GM18526 (cell line): ENCODE data around the gene RAPGEF6.

Experiments
- POLR2A ChIP-seq: IDR thresholded peaks from 3 replicates; pipeline ENCODE4 v1.6.1; 2011; ENCODE audit not compliant: insufficient read length; ENCODE audit errors: extremely low read depth

RAPGEF6 gene

GRCh38 chr5:131505237-131505908 is 129.7 kb downstream of the RAPGEF6 start:
- TF ChIP-seq POLR2A: no peak

GRCh38 chr5:131496400-131496713 is 138.7 kb downstream of the RAPGEF6 start:
- TF ChIP-seq POLR2A: no peak

- no peak for TF ChIP-seq POLR2A
Observed at GRCh38 chr5:131495536-131496399, 139.3 kb downstream of the RAPGEF6 start.

GRCh38 chr5:131491749-131492148 is 143.3 kb downstream of the RAPGEF6 start:
- TF ChIP-seq POLR2A: no peak

- no peak for TF ChIP-seq POLR2A
Observed at GRCh38 chr5:131488463-131488862, 146.6 kb downstream of the RAPGEF6 start.

GRCh38 chr5:131482617-131483016 is 152.4 kb downstream of the RAPGEF6 start:
- TF ChIP-seq POLR2A: no peak

GRCh38 chr5:131481569-131481968 is 153.5 kb downstream of the RAPGEF6 start:
- TF ChIP-seq POLR2A: no peak

GRCh38 chr5:131475541-131475941 is 159.5 kb downstream of the RAPGEF6 start:
- no peak for TF ChIP-seq POLR2A

- TF ChIP-seq POLR2A: no peak
Observed at GRCh38 chr5:131473731-131474130, 161.3 kb downstream of the RAPGEF6 start.

GRCh38 chr5:131466171-131466766 is 168.8 kb downstream of the RAPGEF6 start:
- no peak for TF ChIP-seq POLR2A

- no peak for TF ChIP-seq POLR2A
Observed at GRCh38 chr5:131463656-131464055, 171.4 kb downstream of the RAPGEF6 start.

- no peak for TF ChIP-seq POLR2A
Observed at GRCh38 chr5:131462454-131462853, 172.6 kb downstream of the RAPGEF6 start.

- no peak for TF ChIP-seq POLR2A
Observed at GRCh38 chr5:131461742-131462141, 173.3 kb downstream of the RAPGEF6 start.

GRCh38 chr5:131460867-131461572 is 174.0 kb downstream of the RAPGEF6 start:
- no peak for TF ChIP-seq POLR2A

- no peak for TF ChIP-seq POLR2A
Observed at GRCh38 chr5:131460133-131460532, 174.9 kb downstream of the RAPGEF6 start.
